Suprapubic skin (tissue), 3 donors: ENCODE data around the gene GALNT2.

Experiments used
- CTCF ChIP-seq, 2 donors: fragments of 200-600 bp in 1 of 2; fragments of 450-650 bp in 1 of 2; sonication (generic) in 1 of 2; IDR thresholded peaks; one replicate each; pipeline ENCODE4 v1.5.1; 2016 to 2019; ENCODE audit warnings: antibody characterized with exemption in 2 of 2, mild to moderate bottlenecking in 1 of 2, moderate library complexity in 1 of 2
- POLR2A ChIP-seq, 2 donors: fragments of 450-650 bp; IDR thresholded peaks; one replicate each; pipeline ENCODE4 v1.6.1; 2017; ENCODE audit warnings: antibody characterized with exemption in 2 of 2, mild to moderate bottlenecking in 2 of 2, moderate library complexity in 2 of 2

GRCh38 chr1:230040440-230040839 lies 26.6 kb upstream of the GALNT2 start:
- TF ChIP-seq CTCF (IDR thresholded peaks at IDR 0.05) (no peak), POLR2A (IDR thresholded peaks at IDR 0.05) (no peak)
